Renal pelvis (tissue), 12 donors: ENCODE measurements around the gene ELAC1. TPM values are rescaled to one million over a fixed set of nuclear protein-coding genes. Genes with fewer than 3 reads are reported as not detected.
"Not testable (repeated sequence)": the region's sequence is repeated elsewhere in the genome, so short reads cannot be mapped to it uniquely, and the experiment has no call there.

Experiments used
- DNase-seq: peaks from one replicate; pipeline ENCODE4 v3.0.0-alpha.2; 2013
- long read RNA-seq, 16 experiments: transcript quantifications; one replicate each; lab custom pipeline, GENCODE V29; 2026
- polyA plus RNA-seq, 3 donors: library from polyadenylated mRNA; unstranded; fragments of 120-200 nt; gene quantifications; one replicate each; pipeline ENCODE4 v1.2.1, GENCODE V29; 2013; ENCODE audit not compliant: insufficient read length in 3 of 3

ELAC1 gene, protein sequence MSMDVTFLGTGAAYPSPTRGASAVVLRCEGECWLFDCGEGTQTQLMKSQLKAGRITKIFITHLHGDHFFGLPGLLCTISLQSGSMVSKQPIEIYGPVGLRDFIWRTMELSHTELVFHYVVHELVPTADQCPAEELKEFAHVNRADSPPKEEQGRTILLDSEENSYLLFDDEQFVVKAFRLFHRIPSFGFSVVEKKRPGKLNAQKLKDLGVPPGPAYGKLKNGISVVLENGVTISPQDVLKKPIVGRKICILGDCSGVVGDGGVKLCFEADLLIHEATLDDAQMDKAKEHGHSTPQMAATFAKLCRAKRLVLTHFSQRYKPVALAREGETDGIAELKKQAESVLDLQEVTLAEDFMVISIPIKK
- 10 to 100 TPM; 14.2 to 18.0 (median 16.7) TPM for polyA plus RNA-seq
- long read RNA-seq, donor 1, transcript ELAC1-201 (4 exons, 2,235 nt), result major isoform, 5 of 11 reads
- long read RNA-seq, donor 1, transcript ELAC1-203 (4 exons, 694 nt), result major isoform, 5 of 11 reads
- long read RNA-seq, donor 1, partial matches to known transcripts, result 0 of 11 reads
- long read RNA-seq, donor 1, other reads (novel, unspliced or antisense), result 0 of 11 reads
- long read RNA-seq, donor 2, transcript ELAC1-201 (4 exons, 2,235 nt), result major isoform, 7 of 9 reads
- long read RNA-seq, donor 2, partial matches to known transcripts, result 0 of 9 reads
- long read RNA-seq, donor 2, other reads (novel, unspliced or antisense), result 0 of 9 reads
- long read RNA-seq, donor 3, partial matches to known transcripts, result 0 of 7 reads
- long read RNA-seq, donor 3, other reads (novel, unspliced or antisense), result 0 of 7 reads
- long read RNA-seq, donor 4, partial matches to known transcripts, result 0 of 6 reads
- long read RNA-seq, donor 4, other reads (novel, unspliced or antisense), result 0 of 6 reads
- long read RNA-seq, donor 5, partial matches to known transcripts, result 0 of 7 reads
- long read RNA-seq, donor 5, other reads (novel, unspliced or antisense), result 0 of 7 reads
- long read RNA-seq, donor 6, partial matches to known transcripts, result 0 of 5 reads
- long read RNA-seq, donor 6, other reads (novel, unspliced or antisense), result 0 of 5 reads
- long read RNA-seq, donor 7, transcript ELAC1-203 (4 exons, 694 nt), result major isoform, 5 of 14 reads
- long read RNA-seq, donor 7, partial matches to known transcripts, result 7 of 14 reads
- long read RNA-seq, donor 7, other reads (novel, unspliced or antisense), result 0 of 14 reads
- long read RNA-seq, donor 8, partial matches to known transcripts, result 0 of 5 reads
- long read RNA-seq, donor 8, other reads (novel, unspliced or antisense), result 0 of 5 reads
- long read RNA-seq, donor 9, transcript ELAC1-203 (4 exons, 694 nt), result minor isoform, 6 of 21 reads
- long read RNA-seq, donor 9, transcript ELAC1-201 (4 exons, 2,235 nt), result major isoform, 10 of 21 reads
- long read RNA-seq, donor 9, partial matches to known transcripts, result 0 of 21 reads
- long read RNA-seq, donor 9, other reads (novel, unspliced or antisense), result 0 of 21 reads
- long read RNA-seq, donor 10, transcript ELAC1-201 (4 exons, 2,235 nt), result major isoform, 6 of 18 reads
- long read RNA-seq, donor 10, partial matches to known transcripts, result 6 of 18 reads
- long read RNA-seq, donor 10, other reads (novel, unspliced or antisense), result 0 of 18 reads
- long read RNA-seq, donor 11, transcript ELAC1-201 (4 exons, 2,235 nt), result major isoform, 6 of 8 reads
- long read RNA-seq, donor 11, partial matches to known transcripts, result 0 of 8 reads
- long read RNA-seq, donor 11, other reads (novel, unspliced or antisense), result 0 of 8 reads
- long read RNA-seq, donor 12, transcript ELAC1-201 (4 exons, 2,235 nt), result minor isoform, 5 of 18 reads
- long read RNA-seq, donor 12, transcript ELAC1-203 (4 exons, 694 nt), result major isoform, 7 of 18 reads
- long read RNA-seq, donor 12, partial matches to known transcripts, result 0 of 18 reads
- long read RNA-seq, donor 12, other reads (novel, unspliced or antisense), result 0 of 18 reads
- long read RNA-seq, donor 13, partial matches to known transcripts, result 0 of 1 reads
- long read RNA-seq, donor 13, other reads (novel, unspliced or antisense), result 0 of 1 reads
- long read RNA-seq, donor 14, result 0 reads
- long read RNA-seq, donor 15, result 0 reads
- long read RNA-seq, donor 16, transcript ELAC1-201 (4 exons, 2,235 nt), result major isoform, 6 of 11 reads
- long read RNA-seq, donor 16, partial matches to known transcripts, result 0 of 11 reads
- long read RNA-seq, donor 16, other reads (novel, unspliced or antisense), result 0 of 11 reads

GRCh38 chr18:50967714-50968661 is at the start of gene ELAC1:
TSS of gene ELAC1 (plus strand) at chr18:50968040. CDS start at chr18:50974405, 6,365 bp downstream.
- peak; percentile 79 for DNase-seq

GRCh38 chr18:50918153-50918552 is 49.7 kb upstream of the ELAC1 start:
- DNase-seq, result no peak

- DNase-seq, result no peak
These were observed 43.5 kb upstream of the ELAC1 start for GRCh38 chr18:50924372-50924771.

DNA sequence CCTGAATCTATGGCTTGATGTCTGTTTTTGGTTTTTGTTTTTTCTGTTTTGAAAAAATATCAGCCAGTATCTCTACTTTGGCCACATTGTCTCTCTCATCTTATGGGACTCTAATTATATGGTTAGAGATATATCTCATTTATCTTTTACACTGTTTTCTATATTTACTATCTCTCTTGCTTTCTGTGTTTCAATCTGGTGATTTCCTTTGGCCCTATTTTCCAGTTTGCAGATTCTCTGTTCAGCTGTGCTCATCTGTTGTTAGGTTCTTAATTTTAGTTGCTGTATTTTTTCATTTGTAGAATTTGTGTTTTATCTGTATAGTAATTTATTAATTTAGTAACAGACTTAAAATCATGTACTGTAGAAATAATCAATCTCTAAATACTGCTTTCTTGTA is 41.3 kb upstream of the ELAC1 start:
- no peak for DNase-seq

DNA sequence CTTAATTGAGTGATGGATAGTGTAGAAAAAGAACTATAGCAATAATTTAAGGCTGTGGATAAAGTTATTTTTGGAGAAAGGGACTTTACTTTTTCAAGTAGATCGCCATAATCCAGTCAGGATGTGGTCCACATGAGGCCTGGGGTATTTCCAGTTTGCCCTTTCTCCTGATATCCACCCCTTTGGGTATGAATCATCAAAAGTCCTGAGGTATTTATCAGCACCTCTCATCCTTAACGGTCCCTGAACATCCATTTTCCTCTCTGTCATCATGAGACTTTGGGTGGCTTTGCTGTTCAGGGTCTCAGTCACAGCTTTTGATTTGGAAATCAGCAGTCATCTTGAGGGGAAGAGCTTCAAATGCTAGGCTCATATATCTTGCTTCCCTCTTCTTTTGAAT is 39.3 kb upstream of the ELAC1 start:
- no peak for DNase-seq

GRCh38 chr18:50933684-50934083 is 34.2 kb upstream of the ELAC1 start:
- no peak for DNase-seq

DNA sequence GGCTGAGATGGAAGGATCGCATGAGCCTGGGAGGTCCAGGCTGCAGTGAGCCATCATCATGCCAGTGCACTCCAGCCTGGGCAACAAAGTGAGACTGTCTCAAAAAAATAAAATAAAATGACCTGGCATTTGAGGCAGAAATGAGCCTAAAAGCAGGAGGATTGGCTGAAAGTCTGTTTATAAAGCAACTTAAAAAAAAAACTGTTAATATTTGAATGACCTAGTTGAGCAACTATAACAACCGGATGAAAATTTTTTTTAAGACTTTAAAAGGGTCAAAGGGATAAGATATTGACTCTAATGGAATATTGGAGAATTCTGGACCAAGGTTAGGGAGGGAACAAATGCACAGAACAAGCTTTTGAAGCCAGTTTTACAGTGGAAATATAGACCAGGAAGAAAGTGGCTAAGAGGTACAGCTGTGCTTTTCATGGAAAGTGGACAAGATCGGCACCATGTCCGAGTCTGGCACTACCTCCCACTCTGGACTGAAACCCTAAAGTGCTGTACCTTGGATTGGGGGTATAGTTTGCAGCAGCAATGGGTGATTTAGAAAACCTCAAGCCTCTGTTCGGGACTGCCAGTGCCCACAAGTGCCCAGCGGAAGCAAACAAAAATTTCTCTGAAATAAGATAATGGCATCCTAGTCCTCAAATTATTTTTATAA is 33.2 kb upstream of the ELAC1 start:
- DNase-seq, result no peak

DNA sequence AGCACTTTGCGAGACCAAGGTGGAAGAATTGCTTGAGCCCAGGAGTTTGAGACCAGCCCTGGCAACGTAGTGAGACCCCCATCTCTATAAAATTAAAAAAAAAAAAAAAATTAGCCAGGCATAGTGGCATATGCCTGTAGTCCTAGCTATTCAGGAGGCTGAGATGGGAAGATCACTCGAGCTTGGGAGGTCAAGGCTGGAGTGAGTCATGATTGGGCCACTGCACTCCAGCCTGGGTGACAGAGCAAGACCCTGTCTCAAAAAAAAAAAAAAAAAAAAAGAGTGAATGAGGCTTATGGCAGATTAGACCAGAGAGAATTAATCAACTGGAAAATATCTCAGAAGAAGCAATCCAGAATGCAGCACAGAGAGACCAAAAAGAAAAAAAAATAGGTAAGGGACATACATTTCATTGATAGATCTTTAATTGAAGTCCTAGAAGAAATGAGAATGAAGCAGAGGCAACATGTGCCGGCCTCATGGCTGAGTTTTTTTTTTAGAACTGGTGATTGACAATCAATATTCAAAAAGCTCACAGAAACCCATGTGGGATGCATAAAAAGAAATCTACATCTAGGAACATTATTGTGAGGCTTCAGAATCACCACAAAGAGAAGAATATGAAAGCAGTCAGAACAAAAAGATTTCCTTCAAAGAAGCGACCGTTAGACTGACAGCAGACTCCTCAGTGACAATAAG is 32.2 kb upstream of the ELAC1 start:
- DNase-seq, result no peak

GRCh38 chr18:50937183-50937582 is 30.7 kb upstream of the ELAC1 start:
- DNase-seq, result no peak

DNA sequence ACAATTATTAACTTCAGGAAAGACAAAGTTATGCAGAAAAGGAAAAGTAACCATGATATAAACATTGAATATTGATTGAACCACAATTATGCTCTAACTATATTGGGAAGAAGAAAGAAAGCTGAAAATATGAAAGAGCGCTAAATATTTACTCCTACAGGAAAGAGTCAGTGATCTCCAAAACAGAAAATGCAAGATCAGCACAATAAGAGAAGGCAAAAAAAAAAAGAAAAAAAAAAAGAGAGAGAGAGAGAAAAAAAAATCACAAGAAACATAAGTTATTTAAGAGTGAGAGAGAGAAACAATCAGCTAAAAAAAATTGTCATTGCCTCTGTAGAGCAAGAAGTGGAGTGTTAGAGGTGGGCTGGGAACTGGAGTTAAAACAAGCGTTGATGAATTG is 28.9 kb upstream of the ELAC1 start:
- DNase-seq, result no peak

DNA sequence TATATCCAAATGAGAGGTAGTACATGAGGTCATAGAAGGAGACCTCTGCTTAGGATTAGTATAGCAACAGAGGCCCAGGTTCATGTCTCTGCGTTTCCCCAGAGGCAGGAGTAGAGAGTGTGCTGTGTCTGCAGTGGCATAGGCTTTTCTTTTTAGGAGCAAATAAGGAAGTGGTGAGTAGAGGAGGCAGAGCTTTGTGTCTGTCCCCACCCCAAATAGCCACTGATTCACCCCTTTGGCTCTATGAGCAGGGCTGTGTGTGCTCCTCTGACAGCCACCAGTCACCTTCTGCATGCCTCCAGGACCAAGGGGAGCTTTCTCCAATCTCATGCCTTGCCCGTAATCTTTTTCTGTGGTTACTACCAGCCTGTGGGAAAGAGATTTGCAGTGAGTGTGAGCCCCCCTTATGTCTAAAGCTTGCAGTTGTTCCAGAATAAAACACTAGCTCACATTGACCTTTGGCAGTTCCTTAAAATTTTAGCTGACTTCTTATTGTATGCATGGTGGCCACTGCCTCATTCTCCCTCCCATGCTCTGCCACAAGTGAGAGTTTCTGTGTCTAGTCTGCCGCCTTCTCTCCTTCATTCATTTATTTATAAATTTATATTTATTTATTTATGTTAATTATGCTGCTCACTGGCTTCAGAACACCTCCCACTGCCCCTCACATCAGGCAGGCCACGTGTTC is 23.5 kb upstream of the ELAC1 start:
- no peak for DNase-seq

DNA sequence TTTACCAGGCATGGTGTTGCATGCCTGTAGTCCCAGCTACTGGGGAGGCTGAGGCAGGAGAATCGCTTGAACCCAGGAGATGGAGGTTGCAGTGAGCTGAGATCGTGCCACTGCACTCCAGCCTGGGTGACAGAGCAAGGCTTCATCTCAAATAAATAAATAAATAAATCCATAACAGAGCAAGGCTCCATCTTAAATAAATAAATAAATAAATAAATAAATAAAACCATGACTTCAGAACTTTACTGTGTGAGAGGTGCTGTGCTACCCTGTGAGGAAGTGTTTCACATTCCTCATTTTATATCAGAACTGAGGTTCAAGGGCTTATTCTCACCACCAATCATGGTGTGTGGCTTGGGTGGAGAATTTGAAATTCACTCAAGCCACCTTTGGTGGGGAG is 21.9 kb upstream of the ELAC1 start:
- DNase-seq, result not testable (repeated sequence)

GRCh38 chr18:50947899-50948298 is 19.9 kb upstream of the ELAC1 start:
- DNase-seq, result no peak

DNA sequence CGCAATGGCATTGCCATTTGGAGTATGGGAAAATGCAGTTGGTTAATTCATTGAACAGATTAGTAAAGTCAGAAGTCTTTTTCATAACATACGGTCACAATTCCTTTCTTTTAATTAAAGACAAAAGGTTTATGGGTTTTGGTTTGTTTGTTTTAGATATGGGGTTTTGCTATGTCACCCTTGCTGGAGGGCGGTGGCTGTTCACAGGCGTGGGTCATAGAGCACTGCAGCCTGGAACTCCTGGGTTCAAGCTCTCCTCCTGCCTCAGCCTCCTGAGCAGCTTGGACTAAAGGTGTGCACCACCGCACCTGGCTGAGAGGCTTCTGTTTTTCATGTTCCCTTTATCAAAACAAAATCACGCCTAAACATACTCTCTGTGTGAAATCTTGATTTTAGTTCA is 18.7 kb upstream of the ELAC1 start:
- DNase-seq, result no peak

- DNase-seq, result no peak
These were observed 17.2 kb upstream of the ELAC1 start for GRCh38 chr18:50950626-50951025.

- DNase-seq, result no peak
These were observed 14.0 kb upstream of the ELAC1 start for GRCh38 chr18:50953822-50954221.

GRCh38 chr18:50955253-50955652 is 12.6 kb upstream of the ELAC1 start:
- no peak for DNase-seq
